ENCODE results near the gene PGAM1. TPM values are rescaled to one million over a fixed set of nuclear protein-coding genes. Genes with fewer than 3 reads are reported as not detected.

Gene PGAM1
- total and polyA plus RNA-seq, 2 of the 13 experiments (the other 11 are each of a cell fraction or from before 2014, with no cell fraction given) = 354 to 483 TPM

- H3K4me3 ChIP-seq (replicated peaks in 1 of 3; ENCODE audit: insufficient read depth in 1 of 3, low read depth in 2 of 3, low read length in 3 of 3) = no peak overlapping the region
- H2AFZ ChIP-seq (ENCODE audit: low read length) = no peak overlapping the region
Observed at GRCh38 chr10:97479939-97480338, 53.9 kb downstream of the PGAM1 start.

More at GRCh38 chr10:97479939-97480338, 53.9 kb downstream of the PGAM1 start:
- ATAC-seq (no peak), FAIRE-seq (no peak), DNase-seq (ENCODE audit: low spot score) (no peak)
- Histone ChIP-seq H3K27me3 (ENCODE audit: control insufficient read depth in 1 of 2, insufficient read depth in 2 of 2, low read length in 2 of 2) (no peaks in the 10 kb centered on the region), H3K4me2 (ENCODE audit: low read depth, low read length) (no peak overlapping the region), H3K27ac (ENCODE audit: extremely low read length, insufficient read depth, low read length) (no peak overlapping the region), H3K9ac (ENCODE audit: insufficient read depth, low read depth, low read length) (no peak overlapping the region), H3K4me1 (ENCODE audit: insufficient read depth, low read length) (peaks cover 14% of the 10 kb centered on the region), H4K20me1 (ENCODE audit: insufficient read depth, low read length) (no peaks in the 10 kb centered on the region), H3K79me2 (ENCODE audit: insufficient read depth, low read length) (peaks cover 13% of the 10 kb centered on the region), H3K9me3 (ENCODE audit: low read length) (no peaks in the 10 kb centered on the region), H3K36me3 (replicated peaks in 1 of 2; ENCODE audit: control insufficient read depth in 1 of 2, insufficient read depth in 2 of 2, low read length in 2 of 2) (peaks cover 25 to 76% of the 10 kb centered on the region in 2 experiments)
- in situ Hi-C loops (cut with HindIII; ENCODE audit: extremely low pct_ligation_motif_present, low pct_unique_long_range_greater_than_20kb) (no loop called here), intact Hi-C loops (cut with micrococcal nuclease; ENCODE audit: unreplicated experiment) (no loop called here)
- TF ChIP-seq ZFY (CRISPR knock-in tag; IDR thresholded peaks at IDR 0.05) (no peak), BRF2 (CRISPR knock-in tag; IDR thresholded peaks at IDR 0.05) (no peak), AKNA (CRISPR knock-in tag; IDR thresholded peaks at IDR 0.05; ENCODE audit: borderline replicate concordance) (no peak), ZNF644 (CRISPR knock-in tag; IDR thresholded peaks at IDR 0.05; ENCODE audit: low read depth) (no peak), AHDC1 (CRISPR knock-in tag; IDR thresholded peaks at IDR 0.05; ENCODE audit: borderline replicate concordance) (no peak)
- ChIA-PET CTCF (ENCODE audit: low intra/inter-chr PET ratio, low total read pairs) (no interaction called here), POLR2A (no interaction called here)
- no TSS peak for BruUV-seq (replicated peaks)
- 88% methylated on average over 9 of the region's 9 CpGs for WGBS (ENCODE audit: low lambda C conversion rate)

Measured in HepG2 (cell line).